SU-DHL-6 (cell line): ENCODE results near the gene GABRA4.

ENCODE experiments used
- H2AFZ ChIP-seq: fragments of 200-600 bp; sonication (generic); 2 replicates; pipeline ENCODE4 v1.6.1; 2014; ENCODE audit warnings: low read depth, mild to moderate bottlenecking, moderate library complexity, mixed read lengths, antibody characterized with exemption, low read length; ENCODE audit not compliant: severe bottlenecking
- H3F3A ChIP-seq: fragments of 200-600 bp; shearing (Covaris generic); 2 replicates; pipeline ENCODE4 v1.6.0; 2016; ENCODE audit warnings: antibody characterized with exemption, mild to moderate bottlenecking; ENCODE audit not compliant: insufficient read depth
- H3K27ac ChIP-seq: fragments of 200-600 bp; sonication (generic); 2 replicates; pipeline ENCODE4 v1.5.1; 2016; ENCODE audit warnings: low read depth, mild to moderate bottlenecking, low read length, moderate library complexity, mixed read lengths
- H3K27me3 ChIP-seq: fragments of 200-600 bp; sonication (generic), shearing (Covaris generic); 2 replicates; pipeline ENCODE4 v1.6.0; 2014; ENCODE audit warnings: mild to moderate bottlenecking, low read length
- H3K36me3 ChIP-seq: fragments of 200-600 bp; sonication (generic); 2 replicates; pipeline ENCODE4 v1.6.1; 2014; ENCODE audit warnings: mild to moderate bottlenecking, low read length, mixed read lengths
- H3K4me2 ChIP-seq: fragments of 300-600, 200-600 bp; shearing (Covaris generic), sonication (generic); 2 replicates; pipeline ENCODE4 v1.6.0; 2014; ENCODE audit warnings: low read length, low read depth, mild to moderate bottlenecking; ENCODE audit not compliant: poor library complexity, severe bottlenecking
- H3K4me3 ChIP-seq: fragments of 200-600 bp; sonication (generic); 2 replicates; pipeline ENCODE4 v1.5.1; 2014; ENCODE audit warnings: antibody characterized with exemption, low read length, mild to moderate bottlenecking, mixed read lengths; ENCODE audit not compliant: insufficient read depth, poor library complexity, severe bottlenecking
- H3K79me2 ChIP-seq: fragments of 200-600 bp; sonication (generic); 2 replicates; pipeline ENCODE4 v1.6.1; 2014; ENCODE audit warnings: mild to moderate bottlenecking, low read length, moderate library complexity; ENCODE audit not compliant: insufficient read depth
- H3K9ac ChIP-seq: fragments of 200-600 bp; sonication (generic); 2 replicates; pipeline ENCODE4 v1.7.0; 2014; ENCODE audit warnings: mild to moderate bottlenecking, low read length
- H3K9me2 ChIP-seq: fragments of 200-600 bp; sonication (generic); replicated peaks from 2 replicates; pipeline ENCODE4 v1.6.1; 2014; ENCODE audit warnings: low read length; ENCODE audit not compliant: insufficient read depth
- H3K9me3 ChIP-seq: fragments of 200-600 bp; sonication (generic); 2 replicates; pipeline ENCODE4 v1.6.1; 2014; ENCODE audit warnings: low read length, mixed read lengths; ENCODE audit not compliant: insufficient read depth
- H4K20me1 ChIP-seq: fragments of 200-600 bp; sonication (generic); 2 replicates; pipeline ENCODE4 v1.6.1; 2014; ENCODE audit warnings: low read depth, mild to moderate bottlenecking, antibody characterized with exemption, low read length, moderate library complexity, mixed read lengths
- EZH2phosphoT487 ChIP-seq: fragments of 200-600 bp; sonication (generic), shearing (Covaris generic); conservative IDR thresholded peaks from 2 replicates; pipeline ENCODE4 v1.6.1; 2018; ENCODE audit warnings: mild to moderate bottlenecking, antibody characterized with exemption, low read length, moderate library complexity, mixed read lengths
- TF ChIP-seq, protein P1 (sequence below): fragments of 200-600 bp; sonication (generic); IDR thresholded peaks from one replicate; pipeline ENCODE4 v1.5.1; 2017; ENCODE audit warnings: antibody characterized with exemption, mild to moderate bottlenecking, low read length, moderate library complexity; ENCODE audit not compliant: insufficient read depth, poor library complexity, severe bottlenecking

Gene GABRA4

GRCh38 chr4:46937493-46937892 is 55.9 kb downstream of the GABRA4 start:
- no peaks in the 10 kb centered on the region for H3F3A ChIP-seq
- H2AFZ ChIP-seq: no peak overlapping the region
- H3K27ac ChIP-seq: no peak overlapping the region
- no peaks in the 10 kb centered on the region for H4K20me1 ChIP-seq
- H3K36me3 ChIP-seq: no peaks in the 10 kb centered on the region
- no peaks in the 10 kb centered on the region for H3K27me3 ChIP-seq
- no peak for TF ChIP-seq EZH2phosphoT487
- TF ChIP-seq, protein P1, sequence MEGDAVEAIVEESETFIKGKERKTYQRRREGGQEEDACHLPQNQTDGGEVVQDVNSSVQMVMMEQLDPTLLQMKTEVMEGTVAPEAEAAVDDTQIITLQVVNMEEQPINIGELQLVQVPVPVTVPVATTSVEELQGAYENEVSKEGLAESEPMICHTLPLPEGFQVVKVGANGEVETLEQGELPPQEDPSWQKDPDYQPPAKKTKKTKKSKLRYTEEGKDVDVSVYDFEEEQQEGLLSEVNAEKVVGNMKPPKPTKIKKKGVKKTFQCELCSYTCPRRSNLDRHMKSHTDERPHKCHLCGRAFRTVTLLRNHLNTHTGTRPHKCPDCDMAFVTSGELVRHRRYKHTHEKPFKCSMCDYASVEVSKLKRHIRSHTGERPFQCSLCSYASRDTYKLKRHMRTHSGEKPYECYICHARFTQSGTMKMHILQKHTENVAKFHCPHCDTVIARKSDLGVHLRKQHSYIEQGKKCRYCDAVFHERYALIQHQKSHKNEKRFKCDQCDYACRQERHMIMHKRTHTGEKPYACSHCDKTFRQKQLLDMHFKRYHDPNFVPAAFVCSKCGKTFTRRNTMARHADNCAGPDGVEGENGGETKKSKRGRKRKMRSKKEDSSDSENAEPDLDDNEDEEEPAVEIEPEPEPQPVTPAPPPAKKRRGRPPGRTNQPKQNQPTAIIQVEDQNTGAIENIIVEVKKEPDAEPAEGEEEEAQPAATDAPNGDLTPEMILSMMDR: peak; percentile 24
- no peaks in the 10 kb centered on the region for H3K9me2 ChIP-seq
- H3K79me2 ChIP-seq: no peaks in the 10 kb centered on the region
- H3K4me3 ChIP-seq: no peak overlapping the region
- no peak overlapping the region for H3K9ac ChIP-seq
- H3K9me3 ChIP-seq: no peaks in the 10 kb centered on the region
- H3K4me2 ChIP-seq: no peak overlapping the region

DNA sequence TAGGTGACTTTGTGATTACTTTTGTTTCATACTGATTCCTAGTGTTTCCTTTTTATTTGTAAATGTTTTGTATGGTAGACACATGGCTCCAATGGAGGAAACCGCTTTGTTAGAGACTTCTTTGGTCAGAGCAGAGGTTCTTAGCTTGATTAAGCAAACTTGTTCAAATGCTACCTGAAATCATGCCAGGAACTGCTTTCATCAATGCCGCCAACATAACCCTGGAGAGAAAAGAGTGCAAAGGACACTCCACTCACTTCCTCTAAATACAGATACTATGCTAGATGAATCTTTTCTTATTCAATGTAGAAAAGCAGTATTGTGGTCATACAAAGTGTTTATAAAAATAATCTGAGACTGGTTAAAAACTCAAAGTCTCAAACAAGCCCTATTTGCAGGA is 58.7 kb downstream of the GABRA4 start:
- Histone ChIP-seq H3K9me3 (no peaks in the 10 kb centered on the region), H3K9ac (no peak overlapping the region), H3K27me3 (no peaks in the 10 kb centered on the region), H4K20me1 (no peaks in the 10 kb centered on the region), H3K9me2 (no peaks in the 10 kb centered on the region), H2AFZ (no peak overlapping the region), H3F3A (no peaks in the 10 kb centered on the region), H3K36me3 (no peaks in the 10 kb centered on the region), H3K4me3 (no peak overlapping the region), H3K79me2 (no peaks in the 10 kb centered on the region), H3K4me2 (no peak overlapping the region), H3K27ac (no peak overlapping the region)
- TF ChIP-seq, protein P1: no peak
- TF ChIP-seq EZH2phosphoT487: no peak

GRCh38 chr4:46933686-46934085 is 59.7 kb downstream of the GABRA4 start:
- H3K9ac ChIP-seq: no peak overlapping the region
- H4K20me1 ChIP-seq: no peaks in the 10 kb centered on the region
- H3K4me3 ChIP-seq: no peak overlapping the region
- no peaks in the 10 kb centered on the region for H3K9me3 ChIP-seq
- no peak overlapping the region for H2AFZ ChIP-seq
- no peak for TF ChIP-seq EZH2phosphoT487
- TF ChIP-seq, protein P1: no peak
- no peaks in the 10 kb centered on the region for H3F3A ChIP-seq
- H3K79me2 ChIP-seq: no peaks in the 10 kb centered on the region
- H3K27ac ChIP-seq: no peak overlapping the region
- no peak overlapping the region for H3K4me2 ChIP-seq
- H3K9me2 ChIP-seq: no peaks in the 10 kb centered on the region
- no peaks in the 10 kb centered on the region for H3K36me3 ChIP-seq
- H3K27me3 ChIP-seq: no peaks in the 10 kb centered on the region

- Histone ChIP-seq H3K9me3 (no peaks in the 10 kb centered on the region), H3K4me3 (no peak overlapping the region), H3K27me3 (no peaks in the 10 kb centered on the region), H3K36me3 (no peaks in the 10 kb centered on the region), H3K9me2 (no peaks in the 10 kb centered on the region), H3K27ac (no peak overlapping the region), H3F3A (no peaks in the 10 kb centered on the region), H3K79me2 (no peaks in the 10 kb centered on the region), H4K20me1 (no peaks in the 10 kb centered on the region), H3K9ac (no peak overlapping the region), H3K4me2 (no peak overlapping the region), H2AFZ (no peak overlapping the region)
- TF ChIP-seq, protein P1: peak; percentile 32
- TF ChIP-seq EZH2phosphoT487: no peak
Observed at GRCh38 chr4:46931981-46932380, 61.4 kb downstream of the GABRA4 start.
